Kidney tubule cell (primary cell): ENCODE measurements around the gene BCAR1.
A peak's percentile ranks its signal among the peaks of the same experiment; 100 is the strongest.
"Not testable (repeated sequence)": the region's sequence is repeated elsewhere in the genome, so short reads cannot be mapped to it uniquely, and the experiment has no call there.

ENCODE experiments used
- DNase-seq: peaks from one replicate; pipeline ENCODE4 v3.0.0-alpha.2; 2018; ENCODE audit warnings: low spot score

The BCAR1 gene

GRCh38 chr16:75271441-75272096, 20.1 kb upstream of the BCAR1 start:
- no peak for DNase-seq

GRCh38 chr16:75269358-75269757, 17.9 kb upstream of the BCAR1 start:
- not testable (repeated sequence) for DNase-seq

- peak; percentile 87 for DNase-seq
Measured at GRCh38 chr16:75267631-75268264, 16.3 kb upstream of the BCAR1 start.

GRCh38 chr16:75266738-75267630, 15.6 kb upstream of the BCAR1 start:
- no peak for DNase-seq

GRCh38 chr16:75265911-75266701, 14.7 kb upstream of the BCAR1 start:
- peak; percentile 83 for DNase-seq

- peak; percentile 69 for DNase-seq
Measured at GRCh38 chr16:75264999-75265910, 13.8 kb upstream of the BCAR1 start.

GRCh38 chr16:75264457-75264998, 13.1 kb upstream of the BCAR1 start:
- peak; percentile 40 for DNase-seq

GRCh38 chr16:75263963-75264445, 12.6 kb upstream of the BCAR1 start:
- peak; percentile 63 for DNase-seq

- DNase-seq = no peak
Measured at GRCh38 chr16:75263291-75263962, 12.0 kb upstream of the BCAR1 start.

GRCh38 chr16:75262800-75263127, 11.3 kb upstream of the BCAR1 start:
- no peak for DNase-seq

- DNase-seq = peak; percentile 60
Measured at GRCh38 chr16:75262104-75262799, 10.8 kb upstream of the BCAR1 start.

- no peak for DNase-seq
Measured at GRCh38 chr16:75261590-75262078, 10.2 kb upstream of the BCAR1 start.

- no peak for DNase-seq
Measured at GRCh38 chr16:75260851-75261589, 9.6 kb upstream of the BCAR1 start.

- DNase-seq = no peak
Measured at GRCh38 chr16:75258807-75259141, 7.3 kb upstream of the BCAR1 start.

- no peak for DNase-seq
Measured at GRCh38 chr16:75257886-75258806, 6.7 kb upstream of the BCAR1 start.

- no peak for DNase-seq
Measured at GRCh38 chr16:75256696-75257343, 5.4 kb upstream of the BCAR1 start.

GRCh38 chr16:75256059-75256571, 4.7 kb upstream of the BCAR1 start:
- no peak for DNase-seq
